A673 (cell line): ENCODE measurements around the gene CHIA. TPM values are rescaled to one million over a fixed set of nuclear protein-coding genes. Genes with fewer than 3 reads are reported as not detected.
A peak's percentile ranks its signal among the peaks of the same experiment; 100 is the strongest.

Experiments used
- BruUV-seq: library from RNA; stranded (reverse); fragments of 400-500 nt; replicated peaks from 2 replicates; lab custom pipeline; 2021; lab: Mats Ljungman, UMichigan
- CTCF ChIA-PET: fragments of 300-600 bp; sonication (Branson Sonifier 250); formaldehyde crosslinking; loops from one replicate; lab custom pipeline; 2022; ENCODE audit warnings: antibody characterized with exemption; lab: Charles Lee
- POLR2A ChIA-PET: fragments of 300-600 bp; sonication (Branson Sonifier 250); formaldehyde crosslinking; loops from one replicate; lab custom pipeline; 2022; ENCODE audit warnings: antibody characterized with exemption; ENCODE audit not compliant: low non-redundant PET; lab: Charles Lee
- DNase-seq: peaks from one replicate; pipeline ENCODE4 v3.0.0-alpha.2; 2015; ENCODE audit warnings: low spot score
- H3K27ac ChIP-seq: fragments of 200-600 bp; sonication (generic); 2 replicates; pipeline ENCODE4 v1.5.1; 2016; ENCODE audit warnings: mixed run types, low read depth, mild to moderate bottlenecking, mixed read lengths, antibody characterized with exemption, low read length; ENCODE audit not compliant: poor library complexity, severe bottlenecking
- H3K27me3 ChIP-seq: fragments of 200-600 bp; sonication (generic); replicated peaks from 2 replicates; pipeline ENCODE4 v1.6.1; 2017; ENCODE audit warnings: mixed run types, low read depth, mild to moderate bottlenecking, mixed read lengths, antibody characterized with exemption, low read length; ENCODE audit not compliant: insufficient read depth, poor library complexity
- H3K36me3 ChIP-seq: fragments of 200-600 bp; sonication (generic); 2 replicates; pipeline ENCODE4 v1.6.1; 2016; ENCODE audit warnings: mixed run types, mild to moderate bottlenecking, mixed read lengths, antibody characterized with exemption, low read length; ENCODE audit not compliant: insufficient read depth, poor library complexity, severe bottlenecking
- H3K4me1 ChIP-seq: fragments of 200-600 bp; sonication (generic); 2 replicates; pipeline ENCODE4 v1.6.1; 2017; ENCODE audit warnings: mixed run types, mild to moderate bottlenecking, mixed read lengths, antibody characterized with exemption, low read length; ENCODE audit not compliant: insufficient read depth, poor library complexity, severe bottlenecking
- H3K4me3 ChIP-seq: fragments of 200-600 bp; sonication (generic); 2 replicates; pipeline ENCODE4 v1.5.1; 2016; ENCODE audit warnings: low read depth, mixed run types, mild to moderate bottlenecking, mixed read lengths, low read length; ENCODE audit not compliant: poor library complexity, severe bottlenecking
- H3K9me3 ChIP-seq: fragments of 200-600 bp; sonication (generic); 2 replicates; pipeline ENCODE4 v1.6.1; 2016; ENCODE audit warnings: mixed run types, low read depth, mild to moderate bottlenecking, mixed read lengths, antibody characterized with exemption, low read length; ENCODE audit not compliant: poor library complexity, severe bottlenecking
- CTCF ChIP-seq: fragments of 300-800, 200-600 bp; sonication (generic); conservative IDR thresholded peaks from 2 replicates; pipeline ENCODE4 v1.5.1; 2017; ENCODE audit warnings: low read depth, mild to moderate bottlenecking, antibody characterized with exemption, low read length, moderate library complexity, mixed read lengths
- EZH2 ChIP-seq: fragments of 200-600 bp; sonication (generic); IDR thresholded peaks from 2 replicates; pipeline ENCODE4 v1.6.1; 2017; ENCODE audit warnings: borderline replicate concordance, low read depth, mild to moderate bottlenecking, mixed read lengths, antibody characterized with exemption, low read length; ENCODE audit not compliant: poor library complexity, severe bottlenecking
- intact Hi-C: fragments of 100-400 bp; cut with micrococcal nuclease; formaldehyde crosslinking; loops from one replicate; pipeline ENCODE4 v1.10.0; 2022; ENCODE audit not compliant: unreplicated experiment
- total RNA-seq: library from RNA; stranded (reverse); gene quantifications from 2 replicates; pipeline ENCODE4 v1.2.3, GENCODE V29; 2021

Gene CHIA
- total RNA-seq, 1 experiment from 2014 or later: not detected

- intact Hi-C loops: no loop called here
- H3K9me3 ChIP-seq: no peaks in the 10 kb centered on the region
- no peaks in the 10 kb centered on the region for H3K4me1 ChIP-seq
- POLR2A ChIA-PET: no interaction called here
- no TSS peak for BruUV-seq
- TF ChIP-seq EZH2 (no peak), CTCF (peak; percentile 24; the same call in 1 of the 2 replicates)
- CTCF ChIA-PET: interaction anchor here (0.8 kb wide), 1 partner anchor 162 kb away, joined by 4 read pairs; no protein-coding TSS in a partner anchor
- peaks cover 10% of the 10 kb centered on the region for H3K27me3 ChIP-seq
- no peak overlapping the region for H3K27ac ChIP-seq
- peak overlapping the region; percentile 55 for H3K4me3 ChIP-seq
- peak; percentile 87 for DNase-seq
- H3K36me3 ChIP-seq: no peaks in the 10 kb centered on the region
These were observed 55.6 kb downstream of the CHIA start for GRCh38 chr1:111346089-111346885.

GRCh38 chr1:111347026-111347425 lies 56.4 kb downstream of the CHIA start:
- Histone ChIP-seq H3K36me3 (no peaks in the 10 kb centered on the region), H3K4me1 (no peaks in the 10 kb centered on the region), H3K27ac (no peak overlapping the region), H3K9me3 (no peaks in the 10 kb centered on the region), H3K4me3 (no peak overlapping the region), H3K27me3 (peaks cover 10% of the 10 kb centered on the region)
- CTCF ChIA-PET: no interaction called here
- no TSS peak for BruUV-seq
- TF ChIP-seq EZH2 (no peak), CTCF (no peak)
- intact Hi-C loops: no loop called here
- DNase-seq: no peak
- POLR2A ChIA-PET: no interaction called here

- Histone ChIP-seq H3K27ac (no peak overlapping the region), H3K9me3 (no peaks in the 10 kb centered on the region), H3K36me3 (no peaks in the 10 kb centered on the region), H3K4me3 (no peak overlapping the region), H3K4me1 (no peaks in the 10 kb centered on the region), H3K27me3 (no peaks in the 10 kb centered on the region)
- BruUV-seq: no TSS peak
- POLR2A ChIA-PET: no interaction called here
- CTCF ChIA-PET: no interaction called here
- no peak for TF ChIP-seq CTCF
- TF ChIP-seq EZH2: no peak
- intact Hi-C loops: no loop called here
- DNase-seq: no peak
These were observed 61.0 kb downstream of the CHIA start for GRCh38 chr1:111351700-111352099.
